Measurements from ENCODE around the gene AP3B1. TPM values are rescaled to one million over a fixed set of nuclear protein-coding genes. Genes with fewer than 3 reads are reported as not detected.

Gene AP3B1
- total and polyA plus RNA-seq, 2 of the 8 experiments (the other 6 are each of a cell fraction or from before 2014, with no cell fraction given) = 45.8 to 48.3 TPM

DNA sequence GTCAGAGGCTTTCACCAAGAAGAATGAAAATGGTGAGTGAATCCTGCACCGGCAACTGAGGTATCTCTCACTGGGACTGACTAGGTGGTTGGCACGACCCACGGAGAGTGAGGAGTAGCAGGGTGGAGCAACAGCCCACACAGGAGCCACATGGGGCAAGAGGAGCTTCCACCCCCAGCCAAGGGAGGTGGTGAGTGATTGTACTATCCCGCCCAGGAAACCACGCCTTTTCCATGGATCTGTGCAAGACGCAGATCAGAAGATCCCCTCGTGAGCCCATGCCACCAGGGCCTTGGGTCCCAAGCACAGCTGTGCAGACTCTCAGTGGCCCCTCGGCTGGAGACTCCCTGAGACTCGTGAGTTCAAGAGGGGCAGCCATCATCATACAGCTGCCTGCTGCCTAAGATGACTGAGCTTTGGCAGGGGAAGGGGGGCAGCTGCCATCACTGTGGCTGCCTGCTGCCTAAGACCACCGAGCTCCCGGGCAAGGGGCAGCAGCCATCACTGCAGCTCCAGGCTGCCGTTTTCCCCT is 229.5 kb downstream of the AP3B1 start (continued):
- TF ChIP-seq, protein P1, sequence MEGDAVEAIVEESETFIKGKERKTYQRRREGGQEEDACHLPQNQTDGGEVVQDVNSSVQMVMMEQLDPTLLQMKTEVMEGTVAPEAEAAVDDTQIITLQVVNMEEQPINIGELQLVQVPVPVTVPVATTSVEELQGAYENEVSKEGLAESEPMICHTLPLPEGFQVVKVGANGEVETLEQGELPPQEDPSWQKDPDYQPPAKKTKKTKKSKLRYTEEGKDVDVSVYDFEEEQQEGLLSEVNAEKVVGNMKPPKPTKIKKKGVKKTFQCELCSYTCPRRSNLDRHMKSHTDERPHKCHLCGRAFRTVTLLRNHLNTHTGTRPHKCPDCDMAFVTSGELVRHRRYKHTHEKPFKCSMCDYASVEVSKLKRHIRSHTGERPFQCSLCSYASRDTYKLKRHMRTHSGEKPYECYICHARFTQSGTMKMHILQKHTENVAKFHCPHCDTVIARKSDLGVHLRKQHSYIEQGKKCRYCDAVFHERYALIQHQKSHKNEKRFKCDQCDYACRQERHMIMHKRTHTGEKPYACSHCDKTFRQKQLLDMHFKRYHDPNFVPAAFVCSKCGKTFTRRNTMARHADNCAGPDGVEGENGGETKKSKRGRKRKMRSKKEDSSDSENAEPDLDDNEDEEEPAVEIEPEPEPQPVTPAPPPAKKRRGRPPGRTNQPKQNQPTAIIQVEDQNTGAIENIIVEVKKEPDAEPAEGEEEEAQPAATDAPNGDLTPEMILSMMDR (IDR thresholded peaks at IDR 0.05; ENCODE audit: control extremely low read depth in 1 of 3, insufficient read depth in 1 of 3, low read depth in 1 of 3, low read length in 3 of 3) = no peak
- TF ChIP-seq EP300 (IDR thresholded peaks at IDR 0.05; ENCODE audit: borderline replicate concordance in 1 of 2, low read depth in 2 of 2, low read length in 2 of 2) (no peak), ASH2L (IDR thresholded peaks at IDR 0.05; ENCODE audit: low read length) (no peak)

Measured in H1 (cell line).